CD4-positive, alpha-beta T cell (primary cell): ENCODE measurements around the gene PLCB1. TPM values are rescaled to one million over a fixed set of nuclear protein-coding genes. Genes with fewer than 3 reads are reported as not detected.

Experiments used
- ATAC-seq: fragments of 200-7000 bp; cut with Tn5 transposase; one replicate; pipeline ENCODE4 v1.10.0; 2022; ENCODE audit warnings: mild to moderate bottlenecking; ENCODE audit not compliant: poor library complexity
- CTCF ChIA-PET: fragments of 350-600 bp; sonication (Branson Sonifier 250); formaldehyde crosslinking; loops from one replicate; lab custom pipeline; 2021; ENCODE audit warnings: antibody characterized with exemption, inconsistent platforms; lab: Charles Lee
- POLR2A ChIA-PET: fragments of 350-600 bp; sonication (Branson Sonifier 250); formaldehyde crosslinking; loops from one replicate; lab custom pipeline; 2021; ENCODE audit warnings: antibody characterized with exemption, inconsistent platforms; lab: Charles Lee
- DNase-seq, 14 experiments: peaks; one replicate each; pipeline ENCODE4 v3.0.0-alpha.2; 2013 to 2020; ENCODE audit warnings: mixed read lengths in 2 of 14
- H3K27ac ChIP-seq, 2 donors: one replicate each; pipeline versions ENCODE4 v1.5.1 to v1.7.0; 2013; ENCODE audit warnings: low read length in 2 of 2, low read depth in 1 of 2, mild to moderate bottlenecking in 1 of 2
- H3K27me3 ChIP-seq, 2 experiments: 1 replicate in 1 of 2; 2 replicates in 1 of 2; pipeline versions ENCODE4 v1.6.1 to v1.7.0; 2013; ENCODE audit warnings: low read length in 2 of 2, control low read depth in 1 of 2, mild to moderate bottlenecking in 1 of 2, moderate library complexity in 1 of 2; ENCODE audit not compliant: insufficient read depth in 2 of 2, control insufficient read depth in 1 of 2
- H3K36me3 ChIP-seq: one replicate; pipeline ENCODE4 v1.6.1; 2013; ENCODE audit warnings: low read length, control low read depth; ENCODE audit not compliant: insufficient read depth
- H3K4me1 ChIP-seq: one replicate; pipeline ENCODE4 v1.6.1; 2013; ENCODE audit warnings: low read length, control low read depth; ENCODE audit not compliant: insufficient read depth
- H3K4me3 ChIP-seq: one replicate; pipeline ENCODE4 v1.5.1; 2013; ENCODE audit warnings: mild to moderate bottlenecking, low read length, moderate library complexity
- H3K9me3 ChIP-seq, 2 experiments: 1 replicate in 1 of 2; 2 replicates in 1 of 2; pipeline versions ENCODE4 v1.6.1 to v1.7.0; 2013; ENCODE audit warnings: low read length in 2 of 2, mild to moderate bottlenecking in 2 of 2, control low read depth in 1 of 2, moderate library complexity in 1 of 2; ENCODE audit not compliant: control insufficient read depth in 1 of 2, insufficient read depth in 1 of 2
- H3K27ac Mint-ChIP-seq: one replicate; pipeline ENCODE4 v1.8.0; 2020; ENCODE audit warnings: mixed read lengths
- H3K27me3 Mint-ChIP-seq: one replicate; pipeline ENCODE4 v1.8.0; 2021; ENCODE audit warnings: mixed read lengths
- H3K36me3 Mint-ChIP-seq: one replicate; pipeline ENCODE4 v1.8.0; 2021; ENCODE audit warnings: low read depth, mixed read lengths
- H3K4me1 Mint-ChIP-seq: one replicate; pipeline ENCODE4 v1.8.0; 2021; ENCODE audit warnings: low read depth, mixed read lengths
- H3K4me3 Mint-ChIP-seq: one replicate; pipeline ENCODE4 v1.8.0; 2020; ENCODE audit warnings: mild to moderate bottlenecking, mixed read lengths
- H3K9me3 Mint-ChIP-seq: one replicate; pipeline ENCODE4 v1.8.0; 2020; ENCODE audit warnings: mixed read lengths
- intact Hi-C, 2 experiments: fragments of 100-400 bp; cut with DNase I in 1 of 2; cut with micrococcal nuclease in 1 of 2; formaldehyde crosslinking; loops; one replicate each; pipeline versions ENCODE4 v1.15.1 to v1.9.0; 2023 to 2025; cut with DNase I, micrococcal nuclease
- total RNA-seq, 174 experiments: library from RNA in 2 of 174; stranded (reverse) in 2 of 174; gene quantifications; one replicate each; pipeline ENCODE4 v1.2.3 and lab custom pipeline; 2021 to 2026
- TF ChIP-seq, protein P1 (sequence below): fragments of 200-600 bp; IDR thresholded peaks from one replicate; pipeline ENCODE4 v1.8.0; 2022; ENCODE audit warnings: antibody characterized with exemption, mild to moderate bottlenecking

The PLCB1 gene
- total RNA-seq, 2 experiments from 2014 or later: 3.8 to 5.6 TPM

- Mint-ChIP-seq H3K4me1 (no peaks in the 10 kb centered on the region), H3K9me3 (peaks cover 3% of the 10 kb centered on the region), H3K4me3 (no peak overlapping the region), H3K27ac (no peak overlapping the region), H3K27me3 (no peaks in the 10 kb centered on the region), H3K36me3 (no peaks in the 10 kb centered on the region)
- ChIA-PET POLR2A (no interaction called here), CTCF (no interaction called here)
- DNase-seq (no peak), ATAC-seq (no peak)
- intact Hi-C loops: no loop called here
- H3K4me1 ChIP-seq: no peaks in the 10 kb centered on the region
- TF ChIP-seq, protein P1, sequence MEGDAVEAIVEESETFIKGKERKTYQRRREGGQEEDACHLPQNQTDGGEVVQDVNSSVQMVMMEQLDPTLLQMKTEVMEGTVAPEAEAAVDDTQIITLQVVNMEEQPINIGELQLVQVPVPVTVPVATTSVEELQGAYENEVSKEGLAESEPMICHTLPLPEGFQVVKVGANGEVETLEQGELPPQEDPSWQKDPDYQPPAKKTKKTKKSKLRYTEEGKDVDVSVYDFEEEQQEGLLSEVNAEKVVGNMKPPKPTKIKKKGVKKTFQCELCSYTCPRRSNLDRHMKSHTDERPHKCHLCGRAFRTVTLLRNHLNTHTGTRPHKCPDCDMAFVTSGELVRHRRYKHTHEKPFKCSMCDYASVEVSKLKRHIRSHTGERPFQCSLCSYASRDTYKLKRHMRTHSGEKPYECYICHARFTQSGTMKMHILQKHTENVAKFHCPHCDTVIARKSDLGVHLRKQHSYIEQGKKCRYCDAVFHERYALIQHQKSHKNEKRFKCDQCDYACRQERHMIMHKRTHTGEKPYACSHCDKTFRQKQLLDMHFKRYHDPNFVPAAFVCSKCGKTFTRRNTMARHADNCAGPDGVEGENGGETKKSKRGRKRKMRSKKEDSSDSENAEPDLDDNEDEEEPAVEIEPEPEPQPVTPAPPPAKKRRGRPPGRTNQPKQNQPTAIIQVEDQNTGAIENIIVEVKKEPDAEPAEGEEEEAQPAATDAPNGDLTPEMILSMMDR: no peak
- no peaks in the 10 kb centered on the region for H3K9me3 ChIP-seq
- H3K27me3 ChIP-seq: no peaks in the 10 kb centered on the region
- no peak overlapping the region for H3K27ac ChIP-seq
- no peaks in the 10 kb centered on the region for H3K36me3 ChIP-seq
- H3K4me3 ChIP-seq: no peak overlapping the region
Measured at GRCh38 chr20:8579035-8579434, 447.0 kb downstream of the PLCB1 start.

DNA sequence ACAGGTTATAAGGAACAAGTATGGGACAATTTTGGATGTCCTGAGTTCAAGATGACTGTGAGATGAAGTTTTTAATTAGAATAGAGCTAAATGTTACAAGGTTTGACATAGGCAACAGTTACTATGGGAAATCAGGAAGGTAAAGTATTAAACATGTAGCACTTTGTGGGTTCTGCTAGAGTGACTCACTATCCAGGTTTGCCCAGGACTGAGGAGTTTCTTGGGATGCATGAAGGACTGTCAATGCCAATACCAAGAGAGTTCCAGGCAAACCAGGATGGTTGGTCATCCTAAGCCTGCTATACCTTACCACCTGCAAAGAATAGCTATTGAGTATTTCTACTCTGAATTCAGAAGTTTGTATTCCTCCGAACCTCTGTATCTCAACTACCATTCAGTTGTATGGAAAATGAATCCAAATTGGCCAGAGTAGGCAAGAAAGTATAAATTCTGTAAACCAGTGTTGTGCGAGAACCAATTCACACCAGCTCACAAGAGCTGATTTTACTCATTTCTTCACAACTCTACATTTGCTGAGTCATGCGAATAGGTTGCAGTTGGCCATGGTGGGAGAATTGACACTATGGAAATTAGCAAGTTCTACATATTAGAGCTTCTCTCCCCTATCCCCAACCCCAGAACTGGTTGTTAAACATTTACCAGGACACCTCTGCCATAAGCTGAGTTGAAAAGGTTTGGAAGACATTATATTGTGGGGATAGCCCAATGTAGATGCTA, 449.5 kb downstream of the PLCB1 start:
- Histone ChIP-seq H3K9me3 (no peaks in the 10 kb centered on the region), H3K27me3 (no peaks in the 10 kb centered on the region), H3K27ac (no peak overlapping the region), H3K36me3 (no peaks in the 10 kb centered on the region), H3K4me1 (no peaks in the 10 kb centered on the region), H3K4me3 (no peak overlapping the region)
- H3K27ac Mint-ChIP-seq: no peak overlapping the region
- TF ChIP-seq, protein P1: no peak
- ChIA-PET POLR2A (no interaction called here), CTCF (no interaction called here)
- no peak for DNase-seq
- H3K36me3 Mint-ChIP-seq: no peaks in the 10 kb centered on the region
- H3K27me3 Mint-ChIP-seq: no peaks in the 10 kb centered on the region
- intact Hi-C loops: no loop called here
- no peak for ATAC-seq
- no peak overlapping the region for H3K4me3 Mint-ChIP-seq
- H3K4me1 Mint-ChIP-seq: no peaks in the 10 kb centered on the region
- peaks cover 3% of the 10 kb centered on the region for H3K9me3 Mint-ChIP-seq

- H3K36me3 Mint-ChIP-seq: no peaks in the 10 kb centered on the region
- Histone ChIP-seq H3K27ac (no peak overlapping the region), H3K4me3 (no peak overlapping the region), H3K4me1 (no peaks in the 10 kb centered on the region), H3K9me3 (no peaks in the 10 kb centered on the region), H3K36me3 (no peaks in the 10 kb centered on the region), H3K27me3 (no peaks in the 10 kb centered on the region)
- H3K27ac Mint-ChIP-seq: no peak overlapping the region
- ChIA-PET POLR2A (no interaction called here), CTCF (no interaction called here)
- TF ChIP-seq, protein P1: no peak
- ATAC-seq: no peak
- intact Hi-C loops: no loop called here
- no peak for DNase-seq
- no peaks in the 10 kb centered on the region for H3K4me1 Mint-ChIP-seq
- no peak overlapping the region for H3K4me3 Mint-ChIP-seq
- H3K27me3 Mint-ChIP-seq: no peaks in the 10 kb centered on the region
- H3K9me3 Mint-ChIP-seq: peaks cover 3% of the 10 kb centered on the region
Measured at GRCh38 chr20:8583012-8583565, 451.0 kb downstream of the PLCB1 start.
